GM18505 (cell line): Measurements from ENCODE around the gene RPL19.

Experiments
- ATAC-seq: cut with Tn5 transposase; IDR thresholded peaks from one replicate; pipeline ENCODE4 v1.9.1; 2021; ENCODE audit not compliant: unreplicated experiment
- POLR2A ChIP-seq: IDR thresholded peaks from 4 replicates; pipeline ENCODE4 v1.6.1; 2011; ENCODE audit warnings: borderline replicate concordance; ENCODE audit not compliant: insufficient read depth, insufficient read length; ENCODE audit errors: extremely low read depth

RPL19 gene

DNA sequence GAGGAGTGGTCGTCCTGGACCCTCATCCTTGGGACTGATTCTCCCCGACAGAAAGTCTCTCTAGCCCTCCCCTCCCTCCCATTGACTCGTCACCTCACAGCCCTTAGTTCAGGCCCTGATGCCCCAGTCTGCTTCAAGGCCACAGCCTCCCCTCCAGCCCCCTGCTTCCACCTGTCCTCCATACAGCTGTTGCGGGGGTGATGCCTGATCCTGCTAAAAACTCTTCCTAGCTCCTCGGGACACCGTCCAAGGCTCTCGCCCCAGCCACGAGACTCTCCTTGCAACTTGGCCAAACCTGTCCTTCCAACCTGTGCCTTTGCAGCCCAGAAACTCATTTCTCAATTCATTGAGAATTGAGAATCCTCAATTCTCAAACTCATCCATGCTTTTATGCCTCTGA lies 18.8 kb downstream of the RPL19 start:
- ATAC-seq, result no peak

DNA sequence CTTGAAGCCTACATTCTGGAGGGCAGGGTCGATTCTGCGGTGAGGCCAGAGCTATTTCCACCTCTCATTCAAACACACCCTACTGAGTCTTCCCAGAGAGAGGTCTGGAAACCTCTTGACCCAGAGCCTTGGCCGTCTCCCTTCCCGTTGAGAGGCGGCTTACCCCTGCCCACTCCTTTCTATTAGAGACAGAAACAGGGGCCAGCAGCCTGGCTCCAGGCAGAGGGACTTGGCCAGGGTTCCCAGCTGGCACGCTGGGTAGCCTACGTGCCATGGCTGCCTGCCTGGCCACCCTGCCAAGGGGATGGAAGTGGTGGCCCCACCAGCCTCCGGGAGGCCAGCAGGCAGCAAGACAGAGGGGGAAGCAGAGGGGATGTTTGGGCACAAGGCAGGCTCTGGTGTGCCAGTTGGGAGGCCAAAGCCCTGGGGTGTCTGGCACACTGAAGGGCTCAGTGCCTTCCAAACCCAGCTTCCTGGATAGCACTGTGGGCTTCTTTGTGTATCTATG lies 19.6 kb downstream of the RPL19 start:
- no peak for ATAC-seq
- no peak for TF ChIP-seq POLR2A

More for the DNA sequence above, 18.8 kb downstream of the RPL19 start:
- no peak for TF ChIP-seq POLR2A

DNA sequence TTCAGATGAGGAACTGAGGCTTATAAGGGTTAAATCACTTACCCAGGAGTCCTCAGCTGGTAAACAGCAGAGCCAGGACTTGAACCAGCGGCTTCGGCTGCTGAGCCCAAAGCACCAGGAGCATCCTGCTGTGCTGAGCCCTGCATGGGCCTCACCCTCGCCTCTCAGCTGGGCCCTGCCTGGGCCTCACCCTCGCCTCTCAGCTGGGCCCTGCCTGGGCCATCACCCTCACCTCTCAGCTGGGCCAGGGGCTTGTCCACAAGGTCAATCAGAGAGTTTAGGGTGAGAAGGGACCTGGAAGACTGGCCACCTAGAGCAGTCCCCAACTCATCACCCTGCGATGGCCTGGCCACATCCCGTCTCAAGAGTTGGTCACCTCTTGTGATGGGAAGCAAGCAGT lies 21.5 kb downstream of the RPL19 start:
- no peak for ATAC-seq
- TF ChIP-seq POLR2A, result no peak

DNA sequence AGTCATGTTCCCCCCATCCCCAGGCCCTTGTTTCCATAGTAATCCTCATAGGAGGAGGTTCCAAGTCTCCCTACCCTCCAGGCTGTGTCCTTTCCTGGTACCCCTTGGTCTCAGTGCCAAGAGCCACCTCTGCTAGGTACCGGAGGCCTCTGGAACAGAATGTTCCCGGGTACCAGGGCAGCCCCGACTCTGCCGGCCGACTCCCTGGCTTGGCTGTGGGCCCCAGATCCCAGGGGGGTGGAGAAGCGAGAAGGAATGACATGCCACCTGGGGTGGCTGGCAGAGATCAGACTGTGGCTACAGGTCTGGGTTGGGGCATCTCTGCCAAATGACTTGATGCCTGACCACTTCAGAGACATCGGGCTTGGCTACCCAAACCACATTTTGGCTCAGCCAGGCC lies 22.1 kb downstream of the RPL19 start:
- no peak for ATAC-seq

DNA sequence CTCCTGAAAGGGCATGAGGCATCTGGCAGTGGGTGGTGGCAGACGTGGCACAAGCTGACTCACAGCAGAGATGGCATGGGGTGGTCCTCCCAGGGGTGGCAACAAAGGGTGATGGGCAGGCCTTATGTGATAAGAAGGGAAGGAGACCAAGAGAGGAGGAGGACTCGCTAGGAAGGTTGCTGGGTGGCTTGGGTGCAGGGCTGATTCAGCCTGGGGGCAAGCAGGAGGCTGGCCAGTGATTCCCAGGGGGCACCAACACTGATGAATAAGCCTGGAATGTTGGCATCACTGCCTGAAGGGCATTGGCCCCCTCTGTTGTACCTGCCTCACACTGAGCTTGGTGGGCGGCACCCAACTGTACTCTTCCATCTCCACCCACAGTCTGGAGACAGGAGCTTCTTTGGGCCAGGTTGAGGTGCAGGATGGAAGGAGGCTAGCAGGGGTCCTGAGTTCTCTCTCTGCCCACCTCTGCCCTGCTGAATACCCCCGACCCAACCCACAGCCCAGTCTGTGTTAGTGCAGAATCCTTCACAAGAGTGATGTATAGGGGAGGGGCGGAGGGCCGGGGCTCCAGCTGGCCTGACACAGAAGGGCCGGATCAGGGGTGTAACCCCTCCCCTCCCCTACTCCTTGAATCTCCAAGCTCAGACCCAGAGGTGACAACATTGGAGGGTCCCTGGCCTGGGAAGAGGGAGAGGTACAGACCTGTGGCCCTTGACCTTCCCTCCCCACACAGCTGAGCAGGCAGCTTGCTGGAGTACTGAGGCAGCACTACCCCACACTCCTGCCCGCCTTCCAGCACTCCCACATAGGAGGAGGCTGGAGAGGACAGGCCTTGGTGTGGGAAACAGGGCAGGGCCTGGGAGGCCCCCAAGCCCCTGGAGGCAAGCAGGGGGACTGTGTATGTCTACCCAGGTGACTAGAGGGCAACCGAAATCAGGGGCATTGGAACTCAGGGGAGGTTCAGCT lies 23.1 kb downstream of the RPL19 start:
- no peak for TF ChIP-seq POLR2A
- no peak for ATAC-seq

More for the DNA sequence above, 22.1 kb downstream of the RPL19 start:
- TF ChIP-seq POLR2A, result no peak

DNA sequence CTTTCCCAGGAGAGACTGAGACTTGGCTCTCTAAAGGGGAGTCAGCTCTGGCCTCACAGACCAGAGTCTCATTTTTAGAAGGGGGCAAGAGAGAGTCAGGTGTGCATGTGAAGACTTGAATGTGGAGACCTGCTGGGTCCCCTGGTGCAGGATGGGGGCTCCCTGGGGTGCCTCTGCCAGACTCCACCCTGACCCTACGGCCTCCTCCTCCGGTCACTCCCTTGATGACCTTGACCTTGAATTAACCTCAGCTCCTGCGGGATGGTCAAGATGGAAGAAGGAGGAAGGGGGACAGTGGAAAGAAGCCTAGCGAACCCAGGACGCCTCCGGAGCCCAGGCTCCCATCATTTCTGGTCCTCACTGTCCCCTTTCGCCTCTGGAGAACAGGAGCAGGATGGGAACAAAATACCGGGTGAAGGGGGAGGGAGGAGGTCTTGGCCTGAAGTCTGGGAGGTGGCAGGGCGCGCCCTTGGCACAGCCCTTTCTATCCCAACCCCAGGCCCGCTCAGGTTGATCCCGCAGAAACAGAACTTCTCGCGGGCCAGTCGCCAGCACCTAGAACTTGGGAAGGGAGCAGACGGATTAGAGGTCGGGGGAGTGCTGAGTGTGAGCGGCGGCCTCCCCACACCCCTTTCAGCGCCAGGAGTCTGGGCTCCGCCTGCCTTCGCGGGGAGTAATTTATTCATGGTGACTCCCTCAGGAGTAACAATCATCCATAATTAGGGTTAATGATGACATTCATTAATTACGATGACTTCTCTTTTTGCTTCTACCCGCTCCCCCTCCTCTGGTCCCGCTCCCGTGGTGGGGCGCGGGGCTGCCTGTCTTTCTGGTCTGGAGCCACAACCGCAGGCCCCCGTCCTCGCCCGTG lies 24.1 kb downstream of the RPL19 start:
- ATAC-seq, result no peak
- no peak for TF ChIP-seq POLR2A

DNA sequence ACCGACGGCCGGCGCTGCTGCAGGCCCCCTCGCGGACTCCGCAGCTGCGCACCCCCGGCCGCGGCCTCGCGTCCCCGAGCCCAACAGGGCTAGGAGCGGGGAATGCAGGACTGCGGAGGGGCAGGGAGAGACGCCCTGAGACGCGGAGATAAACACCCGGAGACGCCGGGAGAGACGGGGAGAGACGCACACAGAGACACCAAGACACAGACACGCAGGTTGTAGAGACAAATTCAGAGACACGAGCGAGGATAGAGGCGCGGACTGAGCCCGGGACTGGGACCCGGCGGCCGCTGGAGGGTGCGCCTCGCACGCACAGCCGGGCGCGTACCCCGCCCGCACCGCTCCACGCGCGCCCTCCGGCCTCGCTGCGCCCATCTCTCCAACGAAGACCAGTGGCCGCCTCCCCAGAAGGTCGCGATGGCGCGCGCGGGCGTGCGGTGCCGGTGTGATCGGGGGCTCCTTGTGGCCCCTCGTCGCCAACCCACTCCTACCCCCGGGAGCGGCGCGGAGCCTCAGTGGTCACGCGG lies 24.8 kb downstream of the RPL19 start:
- TF ChIP-seq POLR2A, result no peak
- no peak for ATAC-seq

DNA sequence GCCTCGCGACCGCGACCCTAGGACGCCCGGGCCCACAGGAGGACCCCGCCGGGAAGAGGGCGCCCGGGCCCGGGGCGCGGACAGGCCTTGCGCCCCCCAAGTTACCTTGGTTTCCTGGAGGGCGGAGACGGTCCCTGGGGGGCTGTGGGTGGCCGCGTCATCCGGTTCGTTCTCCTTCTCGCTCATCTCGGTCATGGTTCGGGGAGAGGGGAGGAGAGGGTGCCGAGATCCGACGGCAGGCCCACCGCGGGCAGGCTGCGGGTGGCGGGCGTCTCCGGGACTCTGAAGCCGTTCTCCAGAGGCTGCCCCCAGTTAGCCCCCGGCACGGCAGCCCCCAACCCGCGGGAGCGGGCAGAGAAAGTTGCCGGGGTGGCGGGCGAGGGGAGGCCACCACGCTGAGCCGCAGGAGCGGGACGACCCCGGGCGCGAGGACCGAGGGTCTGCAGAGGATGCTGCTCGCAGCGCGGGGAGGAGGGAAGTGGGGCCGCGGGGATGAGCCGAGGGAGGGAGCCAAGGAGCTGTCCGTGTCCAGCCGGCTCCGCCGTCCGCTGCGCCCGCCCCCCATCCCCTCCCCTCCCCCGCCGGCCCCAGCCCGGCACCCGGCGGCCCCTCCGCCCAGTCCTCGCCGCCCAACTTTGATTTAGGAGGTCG lies 25.4 kb downstream of the RPL19 start, which contains the start of gene STAC2:
TSS of gene STAC2 (minus strand) at position 638 of the 651 bp plus-strand sequence. CDS start at position 195, 443 bp downstream.
- no peak for ATAC-seq
- no peak for TF ChIP-seq POLR2A

DNA sequence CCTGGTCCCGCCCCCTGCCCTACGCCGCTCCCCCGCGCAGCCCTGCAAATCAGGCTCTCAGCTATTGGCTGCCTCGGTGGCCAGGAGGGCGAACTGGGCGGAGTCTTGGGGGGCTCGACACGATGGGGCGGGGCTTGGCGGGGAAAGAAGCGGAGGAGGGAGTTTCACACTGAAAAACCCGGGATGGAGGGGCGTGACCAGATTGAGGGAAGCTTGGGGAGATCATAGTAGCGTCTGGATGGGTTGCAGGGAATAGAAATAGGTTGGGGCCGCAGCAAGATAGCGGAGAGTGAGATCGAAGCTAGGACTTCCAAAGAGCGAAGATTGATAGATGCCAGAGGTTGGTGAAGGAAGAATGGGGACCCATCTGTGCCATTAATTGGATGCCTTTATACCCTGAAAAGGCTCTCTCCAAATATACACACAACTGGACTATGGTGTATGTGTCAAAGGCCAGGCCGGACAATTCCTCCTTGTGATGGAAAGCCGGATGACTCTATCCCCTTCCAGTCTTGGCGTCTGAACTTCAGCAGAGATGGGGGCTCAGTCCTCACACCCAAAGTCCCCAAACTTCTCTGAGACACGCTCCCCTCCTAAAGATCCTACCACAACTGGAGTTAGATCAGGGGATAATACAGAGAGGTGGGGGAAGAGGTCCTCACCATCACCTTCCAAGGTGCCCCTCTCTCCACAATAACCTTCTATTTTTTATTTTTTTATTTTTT lies 26.0 kb downstream of the RPL19 start:
- no peak for TF ChIP-seq POLR2A
- ATAC-seq, result no peak

DNA sequence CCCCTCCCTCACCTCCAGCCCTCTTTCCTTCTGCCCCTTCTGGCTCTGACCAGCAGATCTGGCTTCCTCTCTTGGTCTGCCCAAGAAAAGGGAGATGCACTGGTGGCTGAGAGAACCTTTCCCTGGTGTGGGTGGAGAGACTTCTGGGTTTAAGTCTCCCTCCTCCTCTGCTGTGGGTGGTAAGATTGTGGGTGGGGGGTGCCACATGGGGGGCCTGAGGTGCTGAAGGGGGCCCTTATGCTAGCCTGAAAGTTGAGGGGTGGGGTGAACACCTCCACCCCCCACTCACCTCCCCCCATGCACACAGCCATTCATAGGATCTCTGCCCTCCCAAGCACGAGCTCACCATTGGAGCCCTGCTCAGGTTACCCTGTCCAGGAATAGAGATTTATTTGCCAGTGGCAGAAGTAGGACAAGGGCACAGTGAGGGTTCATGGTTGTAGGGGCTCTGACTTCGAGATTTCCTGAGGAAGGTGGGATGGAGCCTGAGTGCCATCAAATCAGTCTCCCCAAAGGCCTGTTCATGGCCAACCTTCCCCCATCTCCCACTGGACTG lies 27.4 kb downstream of the RPL19 start:
- TF ChIP-seq POLR2A, result no peak
- no peak for ATAC-seq

DNA sequence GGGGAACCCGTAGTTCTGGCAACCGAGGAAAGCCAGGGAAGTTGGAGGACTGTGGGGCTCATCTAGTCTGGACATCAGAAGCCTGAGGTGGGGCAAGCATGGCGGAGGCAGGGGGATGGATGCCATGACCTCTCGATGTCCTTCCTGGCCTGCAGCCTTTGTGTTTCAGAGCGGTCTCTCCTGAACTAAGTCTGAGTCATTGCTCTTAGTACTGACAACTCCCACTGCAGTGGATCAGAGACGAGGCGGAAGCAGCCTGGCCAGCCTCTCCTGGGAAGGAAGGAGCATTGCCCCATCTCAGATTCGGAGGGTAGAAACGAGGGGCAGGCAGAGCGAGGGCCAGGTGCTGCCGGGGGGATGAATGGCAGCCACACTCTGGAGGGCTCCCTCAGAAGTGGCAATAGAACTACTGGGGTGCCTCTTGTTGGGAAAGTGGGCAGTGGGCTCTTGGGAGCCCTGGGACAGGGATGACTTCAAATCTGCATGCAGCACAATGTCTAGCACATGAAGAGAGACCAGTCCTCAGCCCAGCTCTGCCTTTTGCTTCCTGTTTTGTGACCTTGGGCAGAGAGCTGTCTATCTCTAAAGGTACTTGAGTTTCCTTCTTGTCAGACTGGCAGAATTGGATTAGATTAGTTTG lies 29.3 kb downstream of the RPL19 start:
- no peak for TF ChIP-seq POLR2A
- no peak for ATAC-seq

DNA sequence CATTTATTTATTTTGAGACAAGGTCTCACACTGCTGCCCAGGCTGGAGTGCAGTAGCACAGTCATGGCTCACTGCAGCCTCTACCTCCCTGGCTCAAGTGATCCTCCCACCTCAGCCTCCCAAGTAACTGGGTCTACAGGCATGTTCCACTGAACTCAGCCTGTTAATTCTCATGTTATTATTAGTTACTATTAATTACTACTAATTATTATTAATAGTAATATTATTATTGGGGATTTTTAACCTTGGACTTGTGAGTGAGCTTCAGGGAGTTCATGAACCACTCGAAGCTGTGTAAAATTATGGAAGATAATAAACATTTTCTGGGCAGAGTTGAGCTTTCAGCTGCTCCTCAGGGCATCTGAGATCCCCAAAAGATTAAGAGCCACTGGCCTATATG lies 30.3 kb downstream of the RPL19 start:
- ATAC-seq, result no peak
- no peak for TF ChIP-seq POLR2A

DNA sequence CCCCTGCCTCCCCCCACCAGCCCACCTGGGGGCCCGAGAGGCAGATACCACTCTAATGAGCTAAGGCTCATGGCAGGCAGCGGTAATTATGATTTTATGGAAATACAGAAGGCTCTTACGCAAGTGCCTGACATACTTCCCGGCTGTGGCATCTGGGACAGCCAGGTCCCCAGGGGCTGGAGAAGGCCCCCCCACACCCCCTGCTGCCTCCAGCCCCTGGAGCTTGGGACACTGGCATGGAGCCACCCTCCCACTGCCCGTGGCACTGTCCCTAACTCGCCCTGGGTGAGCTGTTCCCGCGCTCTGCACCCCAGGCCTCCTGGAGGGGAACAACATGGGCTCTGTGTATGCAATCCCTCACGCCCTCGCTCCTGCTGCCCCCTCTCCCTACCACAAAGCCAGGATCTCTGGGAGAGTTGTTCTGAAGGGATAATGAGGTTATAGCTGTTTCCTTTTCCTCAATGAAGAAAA lies 31.0 kb downstream of the RPL19 start:
- ATAC-seq, result no peak
- no peak for TF ChIP-seq POLR2A
